ENCODE results near the gene SPATA20.
A peak's percentile ranks its signal among the peaks of the same experiment; 100 is the strongest.

The SPATA20 gene

DNA sequence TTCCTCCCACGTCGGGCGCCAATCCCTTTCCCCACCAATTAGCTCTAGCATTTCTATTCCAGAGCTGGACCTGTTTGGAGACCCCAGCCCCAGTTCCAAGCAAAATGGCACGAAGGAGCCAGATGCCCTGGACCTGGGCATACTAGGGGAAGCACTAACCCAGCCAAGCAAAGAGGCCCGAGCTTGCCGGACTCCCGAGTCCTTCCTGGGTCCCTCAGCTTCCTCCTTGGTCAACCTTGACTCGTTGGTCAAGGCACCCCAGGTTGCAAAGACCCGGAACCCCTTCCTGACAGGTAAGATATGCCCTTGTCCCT lies 5.6 kb upstream of the SPATA20 start:
- peak overlapping the region; percentile 27; the same call in 1 of the 2 replicates for H3K27ac ChIP-seq (ENCODE audit: low read length)

DNA sequence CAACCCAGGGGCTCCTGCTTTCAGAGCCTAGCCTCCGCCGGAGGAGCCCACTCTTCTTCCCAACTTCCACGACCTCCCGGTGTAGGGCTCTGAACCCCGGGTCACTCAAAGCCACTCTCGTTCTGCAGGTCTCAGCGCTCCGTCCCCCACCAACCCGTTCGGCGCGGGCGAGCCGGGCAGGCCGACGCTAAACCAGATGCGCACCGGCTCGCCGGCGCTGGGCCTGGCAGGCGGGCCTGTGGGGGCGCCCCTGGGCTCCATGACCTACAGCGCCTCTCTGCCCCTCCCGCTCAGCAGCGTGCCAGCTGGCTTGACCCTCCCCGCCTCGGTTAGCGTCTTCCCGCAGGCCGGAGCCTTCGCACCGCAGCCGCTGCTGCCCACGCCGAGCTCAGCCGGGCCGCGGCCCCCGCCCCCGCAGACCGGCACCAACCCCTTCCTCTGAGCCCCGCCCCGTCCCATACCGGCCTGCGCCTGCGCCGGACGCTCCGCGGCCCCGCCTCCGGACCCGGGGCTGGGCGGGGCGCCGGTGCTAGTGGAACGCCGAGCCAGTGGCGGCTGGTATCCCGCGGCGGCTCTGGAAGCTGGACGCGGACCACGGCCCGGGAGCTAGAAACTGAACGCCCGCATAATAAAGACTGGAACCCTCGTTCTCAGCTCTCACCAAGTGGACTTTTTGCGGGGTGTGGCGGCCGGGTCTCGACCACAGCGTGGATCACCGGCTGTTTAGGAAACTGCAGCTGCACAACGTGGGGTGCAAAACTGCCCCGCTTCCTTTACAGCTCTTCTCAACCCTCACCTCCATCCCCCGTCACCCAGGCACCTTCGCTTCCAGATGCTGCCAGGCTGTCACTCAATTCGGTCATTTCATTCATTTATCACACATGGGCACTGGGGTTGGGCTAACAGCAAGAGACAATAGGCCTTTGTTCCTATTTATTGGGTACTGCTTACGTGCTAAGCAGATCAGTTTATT lies 5.0 kb upstream of the SPATA20 start:
- TF ChIP-seq, protein P1, sequence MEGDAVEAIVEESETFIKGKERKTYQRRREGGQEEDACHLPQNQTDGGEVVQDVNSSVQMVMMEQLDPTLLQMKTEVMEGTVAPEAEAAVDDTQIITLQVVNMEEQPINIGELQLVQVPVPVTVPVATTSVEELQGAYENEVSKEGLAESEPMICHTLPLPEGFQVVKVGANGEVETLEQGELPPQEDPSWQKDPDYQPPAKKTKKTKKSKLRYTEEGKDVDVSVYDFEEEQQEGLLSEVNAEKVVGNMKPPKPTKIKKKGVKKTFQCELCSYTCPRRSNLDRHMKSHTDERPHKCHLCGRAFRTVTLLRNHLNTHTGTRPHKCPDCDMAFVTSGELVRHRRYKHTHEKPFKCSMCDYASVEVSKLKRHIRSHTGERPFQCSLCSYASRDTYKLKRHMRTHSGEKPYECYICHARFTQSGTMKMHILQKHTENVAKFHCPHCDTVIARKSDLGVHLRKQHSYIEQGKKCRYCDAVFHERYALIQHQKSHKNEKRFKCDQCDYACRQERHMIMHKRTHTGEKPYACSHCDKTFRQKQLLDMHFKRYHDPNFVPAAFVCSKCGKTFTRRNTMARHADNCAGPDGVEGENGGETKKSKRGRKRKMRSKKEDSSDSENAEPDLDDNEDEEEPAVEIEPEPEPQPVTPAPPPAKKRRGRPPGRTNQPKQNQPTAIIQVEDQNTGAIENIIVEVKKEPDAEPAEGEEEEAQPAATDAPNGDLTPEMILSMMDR (IDR thresholded peaks at IDR 0.05; ENCODE audit: borderline replicate concordance, extremely low read depth, low read length, poor library complexity, severe bottlenecking): peak; percentile 47
- TF ChIP-seq EZH2 (IDR thresholded peaks at IDR 0.05; ENCODE audit: borderline replicate concordance, low read depth, low read length, severe bottlenecking): no peak
- peak overlapping the region; percentile 86 for H2AFZ ChIP-seq (ENCODE audit: low read depth, low read length)
- no peaks in the 10 kb centered on the region for H3K79me2 ChIP-seq (ENCODE audit: insufficient read depth, low read length)
- 0 out of 2 replicates have a peak, but pooled peaks cover 2% of the 10 kb centered on the region for H4K20me1 ChIP-seq (ENCODE audit: insufficient read depth, low read length)
- H3K9me3 ChIP-seq (ENCODE audit: insufficient read depth, low read length, severe bottlenecking): no peaks in the 10 kb centered on the region
- H3K4me3 ChIP-seq (ENCODE audit: low read depth in 1 of 2, low read length in 2 of 2): peak overlapping the region; percentile 22 to 69; a peak in 3 of 4 replicates
- H3K36me3 ChIP-seq (ENCODE audit: insufficient read depth, low read length): no peaks in the 10 kb centered on the region
- peak overlapping the region; percentile 56 for H3K9ac ChIP-seq (ENCODE audit: low read depth, low read length)
- ATAC-seq (ENCODE audit: insufficient read depth, low read depth) (peak; percentile 89), DNase-seq (peak; percentile 83)
- H3K4me1 ChIP-seq (ENCODE audit: insufficient read depth, low read length): peaks cover 27% of the 10 kb centered on the region
- peak overlapping the region; percentile 27; the same call in 1 of the 2 replicates for H3K27ac ChIP-seq (ENCODE audit: low read length)
- H3K27me3 ChIP-seq (ENCODE audit: insufficient read depth, low read length, poor library complexity): no peaks in the 10 kb centered on the region
- H3K4me2 ChIP-seq (ENCODE audit: insufficient read depth, low read length): peak overlapping the region; percentile 96

More for the DNA sequence above, 5.6 kb upstream of the SPATA20 start:
- TF ChIP-seq, protein P1 (IDR thresholded peaks at IDR 0.05; ENCODE audit: borderline replicate concordance, extremely low read depth, low read length, poor library complexity, severe bottlenecking): no peak
- TF ChIP-seq EZH2 (IDR thresholded peaks at IDR 0.05; ENCODE audit: borderline replicate concordance, low read depth, low read length, severe bottlenecking): no peak
- H3K9me3 ChIP-seq (ENCODE audit: insufficient read depth, low read length, severe bottlenecking): no peaks in the 10 kb centered on the region
- peak overlapping the region; percentile 56 for H3K9ac ChIP-seq (ENCODE audit: low read depth, low read length)
- DNase-seq (no peak), ATAC-seq (ENCODE audit: insufficient read depth, low read depth) (no peak)
- peak overlapping the region; percentile 96 for H3K4me2 ChIP-seq (ENCODE audit: insufficient read depth, low read length)
- peaks cover 21% of the 10 kb centered on the region for H3K4me1 ChIP-seq (ENCODE audit: insufficient read depth, low read length)
- no peaks in the 10 kb centered on the region for H3K36me3 ChIP-seq (ENCODE audit: insufficient read depth, low read length)
- H3K27me3 ChIP-seq (ENCODE audit: insufficient read depth, low read length, poor library complexity): no peaks in the 10 kb centered on the region
- peak overlapping the region in 1 of 2 experiments; percentile 69; a peak in 2 of 4 replicates for H3K4me3 ChIP-seq (ENCODE audit: low read depth in 1 of 2, low read length in 2 of 2)
- no peaks in the 10 kb centered on the region for H3K79me2 ChIP-seq (ENCODE audit: insufficient read depth, low read length)
- H4K20me1 ChIP-seq (ENCODE audit: insufficient read depth, low read length): 0 out of 2 replicates have a peak, but pooled peaks cover 2% of the 10 kb centered on the region
- peak overlapping the region; percentile 86 for H2AFZ ChIP-seq (ENCODE audit: low read depth, low read length)

DNA sequence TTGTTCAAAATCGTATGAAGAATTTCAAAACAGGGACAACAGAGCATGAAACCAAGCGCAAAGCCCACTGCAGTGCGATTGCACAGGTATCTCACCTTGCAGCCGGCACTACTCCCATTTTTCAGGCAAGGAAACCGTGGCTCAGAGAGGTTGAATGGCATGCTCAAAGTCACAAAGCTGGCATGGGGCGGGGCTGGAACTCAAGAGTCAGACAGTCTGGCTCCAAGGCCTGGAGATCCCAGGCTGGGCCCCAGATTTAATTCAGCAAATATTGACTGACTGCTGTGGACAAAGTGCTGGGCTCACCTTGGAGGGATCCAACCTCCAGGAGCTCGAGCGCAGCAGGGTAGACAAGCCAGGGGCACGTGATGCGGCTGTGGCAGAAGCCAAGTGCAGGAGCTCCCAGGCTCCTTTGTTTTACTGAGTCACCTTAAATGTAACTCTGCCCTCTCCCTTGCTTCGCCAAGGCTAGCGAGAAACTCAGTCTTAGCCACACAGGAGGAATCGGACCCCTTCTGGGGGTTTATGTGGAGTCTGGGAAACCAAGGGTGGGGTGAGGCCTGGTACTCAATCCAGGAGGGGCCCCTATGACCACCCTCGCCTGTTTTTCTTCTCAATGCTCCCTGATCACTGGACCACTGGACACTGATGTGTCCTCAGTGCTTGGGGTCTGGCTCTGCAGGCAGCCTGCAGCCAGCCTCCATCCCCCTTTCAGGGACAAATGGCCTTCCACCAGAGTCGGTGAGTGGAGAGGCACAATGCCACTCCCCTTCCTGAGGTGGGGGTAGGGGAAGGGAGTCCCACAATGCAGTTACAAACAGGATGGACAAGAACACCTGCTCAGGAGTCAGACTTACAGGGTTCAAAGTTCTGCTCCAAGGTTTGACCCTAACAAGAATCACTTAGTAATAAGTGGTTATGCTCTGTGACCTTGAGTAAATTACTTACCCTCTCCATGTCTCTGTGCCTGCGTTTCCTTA lies 3.9 kb upstream of the SPATA20 start:
- Histone ChIP-seq H3K4me3 (ENCODE audit: low read depth in 1 of 2, low read length in 2 of 2) (peak overlapping the region in 1 of 2 experiments; percentile 69; a peak in 1 of 4 replicates), H3K4me2 (ENCODE audit: insufficient read depth, low read length) (peak overlapping the region; percentile 96), H2AFZ (ENCODE audit: low read depth, low read length) (peak overlapping the region; percentile 86), H4K20me1 (ENCODE audit: insufficient read depth, low read length) (0 out of 2 replicates have a peak, but pooled peaks cover 2% of the 10 kb centered on the region), H3K27ac (ENCODE audit: low read length) (no peak overlapping the region), H3K79me2 (ENCODE audit: insufficient read depth, low read length) (no peaks in the 10 kb centered on the region), H3K4me1 (ENCODE audit: insufficient read depth, low read length) (peaks cover 37% of the 10 kb centered on the region), H3K9me3 (ENCODE audit: insufficient read depth, low read length, severe bottlenecking) (no peaks in the 10 kb centered on the region), H3K9ac (ENCODE audit: low read depth, low read length) (peak overlapping the region; percentile 56; the same call in 1 of the 2 replicates), H3K36me3 (ENCODE audit: insufficient read depth, low read length) (no peaks in the 10 kb centered on the region), H3K27me3 (ENCODE audit: insufficient read depth, low read length, poor library complexity) (no peaks in the 10 kb centered on the region)
- TF ChIP-seq, protein P1 (IDR thresholded peaks at IDR 0.05; ENCODE audit: borderline replicate concordance, extremely low read depth, low read length, poor library complexity, severe bottlenecking): no peak
- DNase-seq (no peak), ATAC-seq (ENCODE audit: insufficient read depth, low read depth) (no peak)
